AG10803 (cell line): ENCODE results near the gene MAGI1.
"Not testable (repeated sequence)": the region's sequence is repeated elsewhere in the genome, so short reads cannot be mapped to it uniquely, and the experiment has no call there.

Source experiments
- DNase-seq: peaks from one replicate; pipeline ENCODE4 v3.0.0; 2010; ENCODE audit warnings: low read depth
- H3K4me3 ChIP-seq: 2 replicates; pipeline ENCODE4 v1.5.1; 2011; ENCODE audit warnings: mild to moderate bottlenecking, low read length, control low read depth
- CTCF ChIP-seq: conservative IDR thresholded peaks from 2 replicates; pipeline ENCODE4 v1.5.1; 2011; ENCODE audit warnings: mild to moderate bottlenecking, low read length, control low read depth, inconsistent platforms

The MAGI1 gene

GRCh38 chr3:65531499-65531898, 507.2 kb downstream of the MAGI1 start:
- TF ChIP-seq CTCF: no peak
- H3K4me3 ChIP-seq: no peak overlapping the region
- DNase-seq: no peak

- no peak for DNase-seq
- TF ChIP-seq CTCF: no peak
These were observed 512.1 kb downstream of the MAGI1 start for GRCh38 chr3:65526656-65527055.

GRCh38 chr3:65524584-65524983, 514.1 kb downstream of the MAGI1 start:
- TF ChIP-seq CTCF: no peak
- no peak for DNase-seq
- no peak overlapping the region for H3K4me3 ChIP-seq

More at GRCh38 chr3:65526656-65527055, 512.1 kb downstream of the MAGI1 start:
- no peak overlapping the region for H3K4me3 ChIP-seq

GRCh38 chr3:65523878-65524277, 514.8 kb downstream of the MAGI1 start:
- no peak overlapping the region for H3K4me3 ChIP-seq
- TF ChIP-seq CTCF: no peak
- no peak for DNase-seq

GRCh38 chr3:65521032-65521431, 517.7 kb downstream of the MAGI1 start:
- no peak overlapping the region for H3K4me3 ChIP-seq
- DNase-seq: no peak
- TF ChIP-seq CTCF: no peak

- DNase-seq: no peak
- no peak overlapping the region for H3K4me3 ChIP-seq
- TF ChIP-seq CTCF: no peak
These were observed 521.7 kb downstream of the MAGI1 start for GRCh38 chr3:65516998-65517397.

- DNase-seq: not testable (repeated sequence)
These were observed 524.4 kb downstream of the MAGI1 start for GRCh38 chr3:65514317-65514716.

GRCh38 chr3:65509423-65509794, 529.3 kb downstream of the MAGI1 start:
- H3K4me3 ChIP-seq, DNase-seq: not testable (repeated sequence)

More at GRCh38 chr3:65514317-65514716, 524.4 kb downstream of the MAGI1 start:
- not testable (repeated sequence) for H3K4me3 ChIP-seq
